Adrenal gland (tissue), 12 donors: ENCODE measurements around the gene RAB5B. TPM values are rescaled to one million over a fixed set of nuclear protein-coding genes. Genes with fewer than 3 reads are reported as not detected.

Source experiments
- DNase-seq, 7 donors: peaks; one replicate each; pipeline ENCODE4 v3.0.0-alpha.2; 2019 to 2020
- H3K27ac ChIP-seq, 5 donors: fragments of 200-600 bp; sonication (generic) in 4 of 5; 1 replicate in 3 of 5; 2 replicates in 2 of 5; pipeline versions ENCODE4 v1.5.1 to v1.8.0; 2016 to 2020; ENCODE audit warnings: mild to moderate bottlenecking in 1 of 5
- H3K27me3 ChIP-seq: fragments of 200-600 bp; 2 replicates; pipeline ENCODE4 v1.8.0; 2021
- H3K36me3 ChIP-seq, 2 donors: fragments of 200-600 bp; replicated peaks in 1 of 2; 1 replicate in 1 of 2; 2 replicates in 1 of 2; pipeline versions ENCODE4 v1.5.1 to v1.8.0; 2018 to 2022
- H3K4me1 ChIP-seq, 2 donors: fragments of 200-600 bp; replicated peaks in 1 of 2; 1 replicate in 1 of 2; 2 replicates in 1 of 2; pipeline versions ENCODE4 v1.5.1 to v1.8.0; 2018 to 2021
- H3K4me3 ChIP-seq, 4 donors: fragments of 200-600 bp; sonication (generic) in 3 of 4; one replicate each; pipeline ENCODE4 v1.5.1; 2016 to 2018
- H3K9me3 ChIP-seq, 3 donors: fragments of 200-600 bp; sonication (generic) in 1 of 3; replicated peaks in 1 of 3; 1 replicate in 2 of 3; 2 replicates in 1 of 3; pipeline versions ENCODE4 v1.5.1 to v1.8.0; 2016 to 2021
- CTCF ChIP-seq, 6 experiments: fragments of 450-650 bp in 4 of 6; fragments of 200-600 bp in 2 of 6; sonication (generic) in 1 of 6; IDR thresholded peaks; 1 replicate in 5 of 6; 2 replicates in 1 of 6; pipeline versions ENCODE4 v1.5.1 to v1.8.0; 2016 to 2021; ENCODE audit warnings: antibody characterized with exemption in 6 of 6, mild to moderate bottlenecking in 2 of 6, moderate library complexity in 1 of 6
- POLR2A ChIP-seq, 2 donors: fragments of 450-650 bp; IDR thresholded peaks; one replicate each; pipeline ENCODE4 v1.6.1; 2017; ENCODE audit warnings: antibody characterized with exemption in 2 of 2, mild to moderate bottlenecking in 2 of 2, moderate library complexity in 1 of 2
- WGBS, 4 donors: extraction: QIAGEN DNeasy Blood & Tissue Kit in 2 of 4; methylation state at CpG; one replicate each; pipeline versions ENCODE4 v1.1.5 to v1.1.7; 2013 to 2017; 5-methylcytosine and 5-hydroxymethylcytosine counted together
- intact Hi-C, 2 donors: fragments of 100-400 bp; cut with DNase I; formaldehyde crosslinking; loops; one replicate each; pipeline versions ENCODE4 v1.14.1 to v1.15.0; 2022 to 2023
- polyA plus RNA-seq, 3 donors: library from polyadenylated mRNA; stranded (reverse); fragments of 200-250 nt in 2 of 3; fragments of 350-450 nt in 1 of 3; fragmentation: Illumina TruSeq in 1 of 3; extraction: RNeasy Lipid Tissue Mini Kit (QIAGEN cat#74804) in 1 of 3; gene quantifications; one replicate each; pipeline ENCODE4 v1.2.3, GENCODE V29; 2013 to 2014
- total RNA-seq, 9 donors: library from RNA; depleted of rRNA in 4 of 9; stranded (reverse); fragments of >200 nt in 4 of 9; fragments of 120-200 nt in 1 of 9; fragmentation: NEBNext Ultra II Directional in 1 of 9; extraction: Animal tissue kit (Norgen Biotek cat#: 25700) in 1 of 9; gene quantifications; one replicate each; pipeline versions ENCODE4 v1.1.0 to v1.2.4, GENCODE V29; 2013 to 2023
- donor health status: healthy with polysubstance abuse.
- donor health status: Bipolar disorder and iron deficiency.
- donor health status: DM: yes; HTN: yes; CAD: no.
- donor health status: DM: no; HTN: no; CAD: no.
- donor health status: DM: no; HTN: no; CAD: no.
- donor health status: DM: yes; HTN: yes; CAD: no.

The RAB5B gene
- total and polyA plus RNA-seq, 12 donors: 34.4 to 137 (median 105) TPM

- DNase-seq: no peak
- H3K27ac ChIP-seq: peak overlapping the region; percentile 34 to 76 (median 71)
- H3K9me3 ChIP-seq: no peaks in the 10 kb centered on the region
- peaks cover 10 to 15% of the 10 kb centered on the region in 2 donors for H3K4me1 ChIP-seq
- H3K4me3 ChIP-seq: no peak overlapping the region
- WGBS, 4 donors: 50 to 81% (median 74%) methylated on average over 3 to 5 of the region's 5 CpGs
- intact Hi-C loops: loop anchor here in 1 of 2 donors (5.0 kb wide), 1 partner anchor 36 kb away; no protein-coding TSS in a partner anchor
- no peaks in the 10 kb centered on the region for H3K27me3 ChIP-seq
- peaks cover 0 to 59% of the 10 kb centered on the region in 2 donors for H3K36me3 ChIP-seq
- TF ChIP-seq POLR2A (IDR thresholded peaks at IDR 0.05) (no peak), CTCF (IDR thresholded peaks at IDR 0.05) (no peak)
Observed at GRCh38 chr12:56028511-56029165, 54.8 kb downstream of the RAB5B start.

GRCh38 chr12:56029166-56029519 is 55.3 kb downstream of the RAB5B start:
- H3K4me3 ChIP-seq: no peak overlapping the region
- peak overlapping the region; percentile 34 to 76 (median 71) for H3K27ac ChIP-seq
- TF ChIP-seq POLR2A (IDR thresholded peaks at IDR 0.05): no peak
- TF ChIP-seq CTCF (IDR thresholded peaks at IDR 0.05): no peak
- DNase-seq: peak; percentile 67 to 88 (median 73)
- peaks cover 10 to 13% of the 10 kb centered on the region in 2 donors for H3K4me1 ChIP-seq
- peaks cover 0 to 64% of the 10 kb centered on the region in 2 donors for H3K36me3 ChIP-seq
- no peaks in the 10 kb centered on the region for H3K27me3 ChIP-seq
- H3K9me3 ChIP-seq: no peaks in the 10 kb centered on the region
- intact Hi-C loops: loop anchor here in 1 of 2 donors (5.0 kb wide), 1 partner anchor 37 kb away; no protein-coding TSS in a partner anchor

- TF ChIP-seq CTCF (IDR thresholded peaks at IDR 0.05) (peak; percentile 53 to 69 (median 66)), POLR2A (IDR thresholded peaks at IDR 0.05) (no peak)
- peak in 6 of 7 donors; percentile 59 to 70 (median 65) for DNase-seq
- intact Hi-C loops: loop anchor here (5.0 kb wide), 1 partner anchor 37 kb away; no protein-coding TSS in a partner anchor
Observed at GRCh38 chr12:56029666-56030293, 55.9 kb downstream of the RAB5B start.

GRCh38 chr12:56031987-56032386 is 58.1 kb downstream of the RAB5B start:
- H3K36me3 ChIP-seq: peaks cover 0 to 70% of the 10 kb centered on the region in 2 donors

More at GRCh38 chr12:56029666-56030293, 55.9 kb downstream of the RAB5B start:
- peak overlapping the region in 4 of 5 donors; percentile 61 to 76 (median 73) for H3K27ac ChIP-seq
- H3K27me3 ChIP-seq: no peaks in the 10 kb centered on the region
- H3K4me3 ChIP-seq: no peak overlapping the region
- peaks cover 10 to 13% of the 10 kb centered on the region in 2 donors for H3K4me1 ChIP-seq
- 73 to 80% (median 77%) methylated on average over 6 of the region's 6 CpGs for WGBS, 4 donors
- H3K9me3 ChIP-seq: no peaks in the 10 kb centered on the region
- H3K36me3 ChIP-seq: peaks cover 0 to 69% of the 10 kb centered on the region in 2 donors

More at GRCh38 chr12:56031987-56032386, 58.1 kb downstream of the RAB5B start:
- 78 to 100% (median 84%) methylated on average over 1 of the region's 1 CpG for WGBS, 4 donors
- Histone ChIP-seq H3K27ac (no peak overlapping the region), H3K4me1 (peaks cover 10 to 13% of the 10 kb centered on the region in 2 donors), H3K27me3 (no peaks in the 10 kb centered on the region), H3K4me3 (no peak overlapping the region), H3K9me3 (no peaks in the 10 kb centered on the region)
- DNase-seq: peak in 1 of 7 donors; percentile 1
- TF ChIP-seq CTCF (IDR thresholded peaks at IDR 0.05) (no peak), POLR2A (IDR thresholded peaks at IDR 0.05) (no peak)
- intact Hi-C loops: loop anchor here in 1 of 2 donors (5.0 kb wide), 1 partner anchor 40 kb away; no protein-coding TSS in a partner anchor
